IMR-90 (cell line): ENCODE measurements around the gene CDC42EP2. TPM values are rescaled to one million over a fixed set of nuclear protein-coding genes. Genes with fewer than 3 reads are reported as not detected.

Experiments used
- ATAC-seq: fragments of 200-7000 bp; cut with Tn5 transposase; 2 replicates; pipeline ENCODE4 v1.9.1; 2020; ENCODE audit warnings: low read depth, mild to moderate bottlenecking, moderate library complexity
- BruUV-seq: library from RNA; stranded (reverse); fragments of 400-500 nt; replicated peaks from 2 replicates; lab custom pipeline; 2021; lab: Mats Ljungman, UMichigan
- CTCF ChIA-PET: fragments of 300-600 bp; formaldehyde crosslinking; extraction: SDS; loops from one replicate; lab custom pipeline; 2021; ENCODE audit warnings: antibody characterized with exemption; lab: Yijun Ruan, JAX
- POLR2A ChIA-PET: fragments of 300-600 bp; sonication (Branson Sonifier 250); formaldehyde crosslinking; loops from one replicate; lab custom pipeline; 2022; ENCODE audit warnings: antibody characterized with exemption; ENCODE audit not compliant: unreplicated experiment; lab: Charles Lee
- DNase-seq: peaks from one replicate; pipeline ENCODE4 v3.0.0; 2013
- H2AFZ ChIP-seq: replicated peaks from 2 replicates; pipeline ENCODE3; 2013; ENCODE audit warnings: low read length, mild to moderate bottlenecking; ENCODE audit not compliant: poor library complexity
- H2AK5ac ChIP-seq: 2 replicates; pipeline ENCODE4 v1.6.1; 2013; ENCODE audit warnings: low read depth, low read length, inconsistent platforms
- H2AK9ac ChIP-seq: replicated peaks from 2 replicates; pipeline ENCODE3; 2013; ENCODE audit warnings: mild to moderate bottlenecking, low read depth, low read length, moderate library complexity; ENCODE audit not compliant: poor library complexity
- H2BK120ac ChIP-seq: 2 replicates; pipeline ENCODE4 v1.6.1; 2013; ENCODE audit warnings: low read depth, low read length, inconsistent platforms
- H2BK15ac ChIP-seq: 3 replicates; pipeline ENCODE4 v1.6.1; 2013; ENCODE audit warnings: low read depth, low read length, inconsistent platforms
- H2BK20ac ChIP-seq: 2 replicates; pipeline ENCODE4 v1.6.1; 2013; ENCODE audit warnings: low read depth, mild to moderate bottlenecking, inconsistent platforms, low read length, moderate library complexity
- H2BK5ac ChIP-seq: 2 replicates; pipeline ENCODE4 v1.6.1; 2013; ENCODE audit warnings: mild to moderate bottlenecking, low read depth, low read length, inconsistent platforms; ENCODE audit not compliant: poor library complexity, severe bottlenecking
- H3K14ac ChIP-seq: replicated peaks from 2 replicates; pipeline ENCODE4 v1.6.1; 2013; ENCODE audit warnings: low read depth, low read length, inconsistent platforms
- H3K18ac ChIP-seq: 2 replicates; pipeline ENCODE4 v1.6.1; 2013; ENCODE audit warnings: low read depth, low read length, control low read depth
- H3K23ac ChIP-seq: 2 replicates; pipeline ENCODE4 v1.6.1; 2013; ENCODE audit warnings: low read depth, low read length, inconsistent platforms
- H3K27ac ChIP-seq: 2 replicates; pipeline ENCODE4 v1.5.1; 2013; ENCODE audit warnings: mild to moderate bottlenecking, control low read depth, low read length; ENCODE audit not compliant: insufficient read depth
- H3K27me3 ChIP-seq: 2 replicates; pipeline ENCODE4 v1.6.1; 2013; ENCODE audit warnings: low read length; ENCODE audit not compliant: control insufficient read depth, insufficient read depth
- H3K36me3 ChIP-seq: 2 replicates; pipeline ENCODE4 v1.6.1; 2013; ENCODE audit warnings: low read length, mixed read lengths; ENCODE audit not compliant: control insufficient read depth, insufficient read depth
- H3K4ac ChIP-seq: 2 replicates; pipeline ENCODE4 v1.6.1; 2013; ENCODE audit warnings: low read depth, low read length, inconsistent platforms
- H3K4me1 ChIP-seq: 2 replicates; pipeline ENCODE4 v1.6.1; 2013; ENCODE audit warnings: low read length, mixed read lengths; ENCODE audit not compliant: control insufficient read depth, insufficient read depth
- H3K4me2 ChIP-seq: 2 replicates; pipeline ENCODE4 v1.6.1; 2013; ENCODE audit warnings: low read depth, mild to moderate bottlenecking, control low read depth, low read length, moderate library complexity
- H3K4me3 ChIP-seq: 2 replicates; pipeline ENCODE4 v1.5.1; 2013; ENCODE audit warnings: low read depth, mild to moderate bottlenecking, control low read depth, low read length, moderate library complexity; ENCODE audit not compliant: insufficient read depth
- H3K56ac ChIP-seq: 2 replicates; pipeline ENCODE4 v1.6.1; 2013; ENCODE audit warnings: low read length, inconsistent platforms; ENCODE audit not compliant: insufficient read depth; ENCODE audit errors: extremely low read depth
- H3K79me1 ChIP-seq, 2 experiments: 2 replicates each; pipeline ENCODE4 v1.6.1; 2013; ENCODE audit warnings: low read length in 2 of 2, inconsistent platforms in 1 of 2, low read depth in 1 of 2
- H3K9ac ChIP-seq: 2 replicates; pipeline ENCODE4 v1.6.1; 2013; ENCODE audit warnings: low read depth, low read length, control low read depth
- H3K9me1 ChIP-seq: 2 replicates; pipeline ENCODE4 v1.6.1; 2013; ENCODE audit warnings: low read length, inconsistent platforms; ENCODE audit not compliant: insufficient read depth
- H3K9me3 ChIP-seq: 2 replicates; pipeline ENCODE4 v1.6.1; 2013; ENCODE audit warnings: low read length; ENCODE audit not compliant: control insufficient read depth, insufficient read depth
- H4K20me1 ChIP-seq: 2 replicates; pipeline ENCODE4 v1.6.1; 2013; ENCODE audit warnings: low read length, inconsistent platforms; ENCODE audit not compliant: insufficient read depth
- H4K5ac ChIP-seq: 2 replicates; pipeline ENCODE4 v1.6.1; 2013; ENCODE audit warnings: mild to moderate bottlenecking, low read depth, low read length, control low read depth
- H4K8ac ChIP-seq, 2 experiments: 2 replicates each; pipeline ENCODE4 v1.6.1; 2013; ENCODE audit warnings: low read depth in 2 of 2, low read length in 2 of 2, control low read depth in 1 of 2, inconsistent platforms in 1 of 2
- H4K91ac ChIP-seq: 2 replicates; pipeline ENCODE4 v1.6.1; 2013; ENCODE audit warnings: low read depth, low read length, inconsistent platforms; ENCODE audit not compliant: insufficient read depth
- BHLHE40 ChIP-seq: fragments of 150-350 bp; IDR thresholded peaks from 2 replicates; pipeline ENCODE4 v1.6.1; 2016; ENCODE audit warnings: mild to moderate bottlenecking, low read depth, low read length
- CEBPB ChIP-seq: IDR thresholded peaks from 2 replicates; pipeline ENCODE4 v1.6.1; 2012; ENCODE audit warnings: low read depth, low read length, improper control_type of control experiment
- CHD1 ChIP-seq: IDR thresholded peaks from 2 replicates; pipeline ENCODE4 v1.6.1; 2012; ENCODE audit warnings: low read depth, low read length, improper control_type of control experiment
- FOS ChIP-seq: fragments of 150-350 bp; IDR thresholded peaks from 2 replicates; pipeline ENCODE4 v1.6.1; 2016; ENCODE audit warnings: low read depth, low read length
- MAFK ChIP-seq: IDR thresholded peaks from 2 replicates; pipeline ENCODE4 v1.6.1; 2012; ENCODE audit warnings: low read depth, low read length, improper control_type of control experiment
- MAZ ChIP-seq: IDR thresholded peaks from 2 replicates; pipeline ENCODE4 v1.6.1; 2012; ENCODE audit warnings: low read depth, mild to moderate bottlenecking, low read length, improper control_type of control experiment, moderate library complexity, borderline replicate concordance
- MXI1 ChIP-seq: IDR thresholded peaks from 2 replicates; pipeline ENCODE4 v1.6.1; 2012; ENCODE audit warnings: low read depth, mild to moderate bottlenecking, low read length, moderate library complexity, borderline replicate concordance
- NFE2L2 ChIP-seq: fragments of 150-350 bp; IDR thresholded peaks from 2 replicates; pipeline ENCODE4 v1.6.1; 2016; ENCODE audit warnings: low read depth, mild to moderate bottlenecking, low read length
- POLR2A ChIP-seq: IDR thresholded peaks from 2 replicates; pipeline ENCODE4 v1.6.1; 2012; ENCODE audit warnings: mild to moderate bottlenecking, low read depth, low read length
- RAD21 ChIP-seq: IDR thresholded peaks from 2 replicates; pipeline ENCODE4 v1.6.1; 2012; ENCODE audit warnings: low read length, improper control_type of control experiment
- RCOR1 ChIP-seq: IDR thresholded peaks from 2 replicates; pipeline ENCODE4 v1.6.1; 2012; ENCODE audit warnings: mild to moderate bottlenecking, low read length, improper control_type of control experiment; ENCODE audit not compliant: insufficient replicate concordance
- WGBS, 2 experiments: methylation state at CpG; one replicate each; pipeline versions ENCODE4 v1.1.5 to v1.1.7; 2013; ENCODE audit warnings: missing lambda C conversion rate in 2 of 2; ENCODE audit not compliant: insufficient read length in 1 of 2; ENCODE audit errors: extremely low coverage in 2 of 2; 5-methylcytosine and 5-hydroxymethylcytosine counted together
- dilution Hi-C: fragments of 300-500 bp; cut with HindIII; formaldehyde crosslinking; loops from one replicate; pipeline ENCODE4 v1.14.3; 2018; ENCODE audit warnings: low sequenced_read_pairs; ENCODE audit not compliant: unreplicated experiment
- in situ Hi-C: fragments of 300-500 bp; cut with MboI; formaldehyde crosslinking; loops from 3 replicates; pipeline ENCODE4 v1.14.3; 2019; ENCODE audit warnings: low sequenced_read_pairs, inconsistent platforms, mixed read lengths
- intact Hi-C: fragments of 100-400 bp; cut with micrococcal nuclease; formaldehyde crosslinking; loops from 2 replicates; pipeline ENCODE4 v1.10.0; 2022
- polyA plus RNA-seq, 3 experiments: library from polyadenylated mRNA; depleted of rRNA; stranded (reverse); fragments of >200 nt; gene quantifications; 2 replicates each; pipeline ENCODE4 v1.2.3, GENCODE V29; 2012; ENCODE audit warnings: low replicate concordance in 1 of 3
- total RNA-seq: library from RNA; depleted of rRNA; stranded (reverse); fragments of >200 nt; gene quantifications from 2 replicates; pipeline ENCODE4 v1.2.3, GENCODE V29; 2012
- TF ChIP-seq, protein P1 (sequence below): fragments of 150-350 bp; IDR thresholded peaks from 2 replicates; pipeline ENCODE4 v1.6.1; 2016; ENCODE audit warnings: low read depth, mild to moderate bottlenecking, low read length, moderate library complexity, borderline replicate concordance
- TF ChIP-seq, protein P2 (sequence below): fragments of 150-350 bp; IDR thresholded peaks from 2 replicates; pipeline ENCODE4 v1.6.1; 2017; ENCODE audit warnings: mild to moderate bottlenecking, antibody characterized with exemption, low read length, low read depth
- TF ChIP-seq, protein P3 (sequence below): conservative IDR thresholded peaks from 2 replicates; pipeline ENCODE4 v1.5.1; 2012; ENCODE audit warnings: mild to moderate bottlenecking, low read depth, low read length, improper control_type of control experiment

The CDC42EP2 gene
- total and polyA plus RNA-seq, 2 of the 4 experiments (the other 2 are of a cell fraction), result 5.2 to 27.5 TPM

DNA sequence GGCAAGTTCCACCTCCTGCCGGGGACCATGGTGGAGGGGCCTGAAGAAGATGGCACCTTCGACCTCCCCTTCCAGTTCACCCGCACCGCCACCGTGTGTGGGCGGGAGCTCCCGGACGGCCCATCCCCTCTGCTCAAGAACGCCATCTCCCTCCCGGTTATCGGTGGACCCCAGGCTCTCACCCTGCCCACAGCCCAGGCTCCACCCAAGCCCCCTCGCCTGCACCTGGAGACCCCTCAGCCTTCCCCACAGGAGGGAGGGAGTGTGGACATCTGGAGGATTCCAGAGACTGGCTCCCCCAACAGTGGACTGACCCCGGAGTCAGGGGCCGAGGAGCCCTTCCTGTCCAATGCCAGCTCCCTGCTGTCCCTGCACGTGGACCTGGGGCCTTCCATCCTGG is 6.4 kb downstream of the CDC42EP2 start:
- in situ Hi-C loops (no loop called here), dilution Hi-C loops (no loop called here), intact Hi-C loops (no loop called here)
- Histone ChIP-seq H3K18ac (no peak overlapping the region), H2BK5ac (no peak overlapping the region), H3K4me3 (no peak overlapping the region), H3K9me3 (no peaks in the 10 kb centered on the region), H2AK5ac (no peak overlapping the region), H4K20me1 (peaks cover 82% of the 10 kb centered on the region), H3K14ac (no peak overlapping the region), H2BK15ac (no peak overlapping the region), H3K4me2 (no peak overlapping the region), H4K5ac (no peak overlapping the region), H3K4me1 (peaks cover 9% of the 10 kb centered on the region), H3K56ac (no peak overlapping the region), H3K36me3 (peaks cover 38% of the 10 kb centered on the region), H3K9ac (no peak overlapping the region), H2AFZ (no peak overlapping the region), H3K23ac (no peak overlapping the region), H4K91ac (no peak overlapping the region), H3K27ac (no peak overlapping the region), H2BK120ac (no peak overlapping the region), H2BK20ac (no peak overlapping the region), H3K79me1 (peaks cover 3 to 69% of the 10 kb centered on the region in 2 experiments), H4K8ac (no peak overlapping the region), H3K4ac (no peak overlapping the region), H3K9me1 (peaks cover 9% of the 10 kb centered on the region), H2AK9ac (no peak overlapping the region), H3K27me3 (no peaks in the 10 kb centered on the region)
- no peak for DNase-seq
- 92% methylated on average over 3 of the region's 15 CpGs; no CpG with 5 or more reads in 1 of the 2 experiments for WGBS, 2 experiments
- BruUV-seq, result no TSS peak
- POLR2A ChIA-PET, result no interaction called here
- no peak for TF ChIP-seq RCOR1
- TF ChIP-seq POLR2A, result no peak
- no peak for TF ChIP-seq CEBPB
- TF ChIP-seq, protein P1, sequence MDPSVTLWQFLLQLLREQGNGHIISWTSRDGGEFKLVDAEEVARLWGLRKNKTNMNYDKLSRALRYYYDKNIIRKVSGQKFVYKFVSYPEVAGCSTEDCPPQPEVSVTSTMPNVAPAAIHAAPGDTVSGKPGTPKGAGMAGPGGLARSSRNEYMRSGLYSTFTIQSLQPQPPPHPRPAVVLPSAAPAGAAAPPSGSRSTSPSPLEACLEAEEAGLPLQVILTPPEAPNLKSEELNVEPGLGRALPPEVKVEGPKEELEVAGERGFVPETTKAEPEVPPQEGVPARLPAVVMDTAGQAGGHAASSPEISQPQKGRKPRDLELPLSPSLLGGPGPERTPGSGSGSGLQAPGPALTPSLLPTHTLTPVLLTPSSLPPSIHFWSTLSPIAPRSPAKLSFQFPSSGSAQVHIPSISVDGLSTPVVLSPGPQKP, result no peak
- TF ChIP-seq MAFK, result no peak
- TF ChIP-seq BHLHE40, result no peak
- no peak for TF ChIP-seq MXI1
- TF ChIP-seq, protein P2, sequence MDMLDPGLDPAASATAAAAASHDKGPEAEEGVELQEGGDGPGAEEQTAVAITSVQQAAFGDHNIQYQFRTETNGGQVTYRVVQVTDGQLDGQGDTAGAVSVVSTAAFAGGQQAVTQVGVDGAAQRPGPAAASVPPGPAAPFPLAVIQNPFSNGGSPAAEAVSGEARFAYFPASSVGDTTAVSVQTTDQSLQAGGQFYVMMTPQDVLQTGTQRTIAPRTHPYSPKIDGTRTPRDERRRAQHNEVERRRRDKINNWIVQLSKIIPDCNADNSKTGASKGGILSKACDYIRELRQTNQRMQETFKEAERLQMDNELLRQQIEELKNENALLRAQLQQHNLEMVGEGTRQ, result no peak
- TF ChIP-seq NFE2L2, result no peak
- TF ChIP-seq, protein P3, sequence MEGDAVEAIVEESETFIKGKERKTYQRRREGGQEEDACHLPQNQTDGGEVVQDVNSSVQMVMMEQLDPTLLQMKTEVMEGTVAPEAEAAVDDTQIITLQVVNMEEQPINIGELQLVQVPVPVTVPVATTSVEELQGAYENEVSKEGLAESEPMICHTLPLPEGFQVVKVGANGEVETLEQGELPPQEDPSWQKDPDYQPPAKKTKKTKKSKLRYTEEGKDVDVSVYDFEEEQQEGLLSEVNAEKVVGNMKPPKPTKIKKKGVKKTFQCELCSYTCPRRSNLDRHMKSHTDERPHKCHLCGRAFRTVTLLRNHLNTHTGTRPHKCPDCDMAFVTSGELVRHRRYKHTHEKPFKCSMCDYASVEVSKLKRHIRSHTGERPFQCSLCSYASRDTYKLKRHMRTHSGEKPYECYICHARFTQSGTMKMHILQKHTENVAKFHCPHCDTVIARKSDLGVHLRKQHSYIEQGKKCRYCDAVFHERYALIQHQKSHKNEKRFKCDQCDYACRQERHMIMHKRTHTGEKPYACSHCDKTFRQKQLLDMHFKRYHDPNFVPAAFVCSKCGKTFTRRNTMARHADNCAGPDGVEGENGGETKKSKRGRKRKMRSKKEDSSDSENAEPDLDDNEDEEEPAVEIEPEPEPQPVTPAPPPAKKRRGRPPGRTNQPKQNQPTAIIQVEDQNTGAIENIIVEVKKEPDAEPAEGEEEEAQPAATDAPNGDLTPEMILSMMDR, result no peak
- TF ChIP-seq FOS, result no peak
- no peak for TF ChIP-seq RAD21
- TF ChIP-seq MAZ, result no peak
- no peak for TF ChIP-seq CHD1
- no peak for ATAC-seq
- CTCF ChIA-PET, result no interaction called here
